H9 (cell line): ENCODE measurements around the gene CLIC1. TPM values are rescaled to one million over a fixed set of nuclear protein-coding genes. Genes with fewer than 3 reads are reported as not detected.

Experiments used
- DNase-seq: peaks from one replicate; pipeline ENCODE4 v3.0.0-alpha.2; 2017
- H2AFZ ChIP-seq: one replicate; pipeline ENCODE4 v1.6.1; 2013; ENCODE audit warnings: mild to moderate bottlenecking, low read length, control low read depth, moderate library complexity
- H2AK5ac ChIP-seq: 2 replicates; pipeline ENCODE4 v1.6.1; 2013; ENCODE audit warnings: low read length, control low read depth, mixed read lengths; ENCODE audit not compliant: insufficient read length
- H2BK120ac ChIP-seq: one replicate; pipeline ENCODE4 v1.6.1; 2013; ENCODE audit warnings: low read depth, mild to moderate bottlenecking, low read length, control low read depth, inconsistent platforms; ENCODE audit not compliant: poor library complexity, severe bottlenecking
- H2BK12ac ChIP-seq: 2 replicates; pipeline ENCODE4 v1.6.1; 2013; ENCODE audit warnings: low read length, control low read depth, mixed read lengths, low read depth; ENCODE audit not compliant: insufficient read length
- H2BK15ac ChIP-seq: 2 replicates; pipeline ENCODE4 v1.6.1; 2013; ENCODE audit warnings: low read depth, low read length, control low read depth
- H2BK20ac ChIP-seq: one replicate; pipeline ENCODE4 v1.6.1; 2013; ENCODE audit warnings: low read depth, mild to moderate bottlenecking, low read length, control low read depth, inconsistent platforms; ENCODE audit not compliant: poor library complexity, severe bottlenecking
- H2BK5ac ChIP-seq: 2 replicates; pipeline ENCODE4 v1.6.1; 2013; ENCODE audit warnings: low read length, control low read depth, mixed read lengths; ENCODE audit not compliant: insufficient read length
- H3K14ac ChIP-seq: 2 replicates; pipeline ENCODE4 v1.6.1; 2013; ENCODE audit warnings: low read length, control low read depth; ENCODE audit not compliant: insufficient read depth
- H3K18ac ChIP-seq: 2 replicates; pipeline ENCODE4 v1.6.1; 2013; ENCODE audit warnings: low read depth, mild to moderate bottlenecking, mixed read lengths, low read length, control low read depth; ENCODE audit not compliant: insufficient read length
- H3K23ac ChIP-seq: 2 replicates; pipeline ENCODE4 v1.6.1; 2013; ENCODE audit warnings: low read length, control low read depth, mixed read lengths, low read depth; ENCODE audit not compliant: insufficient read length
- H3K23me2 ChIP-seq: 2 replicates; pipeline ENCODE4 v1.6.1; 2013; ENCODE audit warnings: low read depth, mild to moderate bottlenecking, mixed read lengths, low read length, control low read depth; ENCODE audit not compliant: insufficient read length, poor library complexity, severe bottlenecking
- H3K27ac ChIP-seq: 2 replicates; pipeline ENCODE4 v1.5.1; 2013; ENCODE audit warnings: low read length, control low read depth, mixed read lengths, low read depth; ENCODE audit not compliant: insufficient read length
- H3K27me3 ChIP-seq: 2 replicates; pipeline ENCODE4 v1.6.1; 2013; ENCODE audit warnings: low read length, control low read depth, inconsistent platforms; ENCODE audit not compliant: insufficient read depth
- H3K4ac ChIP-seq: 2 replicates; pipeline ENCODE4 v1.6.1; 2013; ENCODE audit warnings: low read depth, mild to moderate bottlenecking, control low read depth, inconsistent platforms, low read length, moderate library complexity
- H3K4me1 ChIP-seq: 2 replicates; pipeline ENCODE4 v1.6.1; 2013; ENCODE audit warnings: low read length, control low read depth, inconsistent platforms; ENCODE audit not compliant: insufficient read depth
- H3K4me2 ChIP-seq: 2 replicates; pipeline ENCODE4 v1.6.1; 2013; ENCODE audit warnings: low read length, control low read depth, mixed read lengths; ENCODE audit not compliant: insufficient read length, insufficient read depth
- H3K56ac ChIP-seq: 2 replicates; pipeline ENCODE4 v1.6.1; 2013; ENCODE audit warnings: low read depth, mild to moderate bottlenecking, mixed read lengths, low read length, control low read depth; ENCODE audit not compliant: insufficient read length
- H3K79me1 ChIP-seq: 2 replicates; pipeline ENCODE4 v1.6.1; 2013; ENCODE audit warnings: low read depth, mild to moderate bottlenecking, moderate library complexity, low read length, control low read depth, inconsistent platforms; ENCODE audit not compliant: insufficient read depth, poor library complexity, severe bottlenecking
- H3K79me2 ChIP-seq: 2 replicates; pipeline ENCODE4 v1.6.1; 2013; ENCODE audit warnings: low read length, control low read depth, inconsistent platforms; ENCODE audit not compliant: insufficient read depth
- H3K9ac ChIP-seq: 2 replicates; pipeline ENCODE4 v1.6.1; 2013; ENCODE audit warnings: low read length, control low read depth, mixed read lengths; ENCODE audit not compliant: insufficient read length; ENCODE audit errors: extremely low read depth
- H3K9me3 ChIP-seq: one replicate; pipeline ENCODE4 v1.6.1; 2013; ENCODE audit warnings: low read depth, low read length, inconsistent platforms; ENCODE audit not compliant: control insufficient read depth
- H3T11ph ChIP-seq: one replicate; pipeline ENCODE4 v1.6.1; 2013; ENCODE audit warnings: mild to moderate bottlenecking, low read length, control low read depth, inconsistent platforms
- H4K20me1 ChIP-seq: one replicate; pipeline ENCODE4 v1.6.1; 2013; ENCODE audit not compliant: control insufficient read depth, insufficient read length, insufficient read depth
- H4K5ac ChIP-seq: 2 replicates; pipeline ENCODE4 v1.6.1; 2013; ENCODE audit warnings: low read depth, mild to moderate bottlenecking, mixed read lengths, low read length, control low read depth; ENCODE audit not compliant: insufficient read length
- H4K8ac ChIP-seq: replicated peaks from 2 replicates; pipeline ENCODE4 v1.6.1; 2013; ENCODE audit warnings: low read length, control low read depth, mixed read lengths, low read depth; ENCODE audit not compliant: insufficient read length
- H4K91ac ChIP-seq: 2 replicates; pipeline ENCODE4 v1.6.1; 2013; ENCODE audit warnings: low read depth, mild to moderate bottlenecking, moderate library complexity, mixed read lengths, low read length, control low read depth; ENCODE audit not compliant: insufficient read length
- H3K27ac Mint-ChIP-seq, 3 experiments: 2 replicates in 2 of 3; 3 replicates in 1 of 3; pipeline ENCODE4 v1.8.0; 2020 to 2021; ENCODE audit warnings: mixed read lengths in 3 of 3, mild to moderate bottlenecking in 1 of 3, moderate library complexity in 1 of 3
- H3K27me3 Mint-ChIP-seq: 2 replicates; pipeline ENCODE4 v1.8.0; 2021; ENCODE audit warnings: low read depth, mild to moderate bottlenecking, moderate library complexity, mixed read lengths
- H3K36me3 Mint-ChIP-seq, 3 experiments: 2 replicates in 2 of 3; 3 replicates in 1 of 3; pipeline ENCODE4 v1.8.0; 2020 to 2021; ENCODE audit warnings: low read depth in 3 of 3, mixed read lengths in 3 of 3; ENCODE audit not compliant: insufficient read depth in 1 of 3
- H3K4me1 Mint-ChIP-seq, 2 experiments: 2 replicates each; pipeline ENCODE4 v1.8.0; 2020; ENCODE audit warnings: mixed read lengths in 2 of 2
- H3K4me3 Mint-ChIP-seq, 2 experiments: 2 replicates in 1 of 2; 3 replicates in 1 of 2; pipeline ENCODE4 v1.8.0; 2020 to 2021; ENCODE audit warnings: mild to moderate bottlenecking in 2 of 2, mixed read lengths in 2 of 2, moderate library complexity in 1 of 2
- H3K9me3 Mint-ChIP-seq, 2 experiments: 2 replicates in 1 of 2; 3 replicates in 1 of 2; pipeline ENCODE4 v1.8.0; 2020; ENCODE audit warnings: mild to moderate bottlenecking in 2 of 2, mixed read lengths in 2 of 2, moderate library complexity in 1 of 2
- CTCF ChIP-seq: fragments of 200-600 bp; sonication (generic); conservative IDR thresholded peaks from 3 replicates; pipeline ENCODE4 v1.8.0; 2021; ENCODE audit warnings: antibody characterized with exemption, mild to moderate bottlenecking
- WGBS: extraction: QIAGEN DNeasy Blood & Tissue Kit; methylation state at CpG from one replicate; pipeline ENCODE4 v1.1.7; 2013; ENCODE audit warnings: missing lambda C conversion rate, low lambda C conversion rate, mixed read lengths; ENCODE audit not compliant: insufficient read length; ENCODE audit errors: extremely low coverage; 5-methylcytosine and 5-hydroxymethylcytosine counted together
- total RNA-seq: library from RNA; stranded (reverse); gene quantifications from 2 replicates; pipeline ENCODE4 v1.2.1, GENCODE V29; 2021

CLIC1 gene
- total RNA-seq, 1 experiment from 2014 or later, result 265 TPM

- Histone ChIP-seq H3K9me3 (no peaks in the 10 kb centered on the region), H4K8ac (no peak overlapping the region), H2AFZ (no peak overlapping the region), H4K20me1 (no peaks in the 10 kb centered on the region), H2BK5ac (no peak overlapping the region), H3K4ac (no peak overlapping the region), H3K9ac (no peak overlapping the region), H3K79me1 (no peaks in the 10 kb centered on the region), H3K23me2 (peaks cover 20% of the 10 kb centered on the region), H3K56ac (no peak overlapping the region), H2BK15ac (no peak overlapping the region), H3K14ac (no peak overlapping the region), H3K27ac (no peak overlapping the region), H2BK120ac (no peak overlapping the region), H3K4me2 (no peak overlapping the region), H3K79me2 (peaks cover 3% of the 10 kb centered on the region; the same call in 1 of the 2 replicates), H2BK20ac (no peak overlapping the region), H4K91ac (no peak overlapping the region), H3K4me1 (peaks cover 5% of the 10 kb centered on the region; the same call in 1 of the 2 replicates), H3K18ac (no peak overlapping the region), H3K27me3 (no peaks in the 10 kb centered on the region), H2AK5ac (no peak overlapping the region), H4K5ac (no peak overlapping the region), H2BK12ac (no peak overlapping the region), H3T11ph (no peak overlapping the region), H3K23ac (no peak overlapping the region)
- H3K27ac Mint-ChIP-seq, result peak overlapping the region; percentile 71 to 98 (median 97); a peak in 6 of 7 replicates
- H3K4me1 Mint-ChIP-seq, result peaks cover 29 to 31% of the 10 kb centered on the region in 2 experiments
- H3K36me3 Mint-ChIP-seq, result peaks cover 43 to 74% (median 67%) of the 10 kb centered on the region in 3 experiments
- no peaks in the 10 kb centered on the region for H3K27me3 Mint-ChIP-seq
- TF ChIP-seq CTCF, result no peak
- WGBS, result no CpG with 5 or more reads among the region's 11 CpGs
- peak overlapping the region; percentile 83 to 98 for H3K4me3 Mint-ChIP-seq
- DNase-seq, result peak; percentile 39
- no peaks in the 10 kb centered on the region; a peak in 2 of 5 replicates for H3K9me3 Mint-ChIP-seq
Measured at GRCh38 chr6:31730631-31731086, 5.7 kb downstream of the CLIC1 start.
